Cardiac muscle cell (in vitro differentiated cells and primary cell): ENCODE measurements around the gene GAS2L2. TPM values are rescaled to one million over a fixed set of nuclear protein-coding genes. Genes with fewer than 3 reads are reported as not detected.

Experiments used
- DNase-seq, 2 donors: peaks; one replicate each; pipeline versions ENCODE4 v3.0.0 to v3.0.0-alpha.2; 2010 to 2017; ENCODE audit warnings: low read depth in 1 of 2, low spot score in 1 of 2
- H3K27ac ChIP-seq: fragments of 200-600 bp; sonication (generic); 2 replicates; pipeline ENCODE4 v1.5.1; 2016
- H3K27me3 ChIP-seq: fragments of 200-600 bp; sonication (generic); 2 replicates; pipeline ENCODE4 v1.6.0; 2016; ENCODE audit warnings: control low read depth
- H3K36me3 ChIP-seq: fragments of 200-600 bp; sonication (generic); 2 replicates; pipeline ENCODE4 v1.5.1; 2016; ENCODE audit warnings: control low read depth
- H3K4me1 ChIP-seq: fragments of 200-600 bp; sonication (generic); 2 replicates; pipeline ENCODE4 v1.8.1; 2017; ENCODE audit warnings: low read depth, mild to moderate bottlenecking, mixed run types
- H3K4me3 ChIP-seq: fragments of 200-600 bp; sonication (generic); 2 replicates; pipeline ENCODE4 v1.5.1; 2016; ENCODE audit warnings: mild to moderate bottlenecking
- H3K9me3 ChIP-seq: fragments of 200-600 bp; sonication (generic); 2 replicates; pipeline ENCODE4 v1.5.1; 2017; ENCODE audit warnings: low read depth, mild to moderate bottlenecking, control low read depth
- polyA plus RNA-seq: library from polyadenylated mRNA; unstranded; fragments of >200 nt; fragmentation: Nextera tagmentation; extraction: Ambion mirVana; gene quantifications from 2 replicates; pipeline ENCODE4 v1.2.1, GENCODE V29; 2016
- total RNA-seq: library from RNA; depleted of rRNA; stranded (reverse); fragments of >200 nt; gene quantifications from 2 replicates; pipeline ENCODE4 v1.2.3, GENCODE V29; 2016
- TF ChIP-seq, protein P1 (sequence below): IDR thresholded peaks from 2 replicates; pipeline ENCODE4 v1.5.1; 2012; ENCODE audit warnings: low read depth, mild to moderate bottlenecking, low read length

GAS2L2 gene
- total and polyA plus RNA-seq, 2 experiments from 2014 or later, result 0.11 TPM; not detected in 1

GRCh38 chr17:35740997-35741931, 11.8 kb downstream of the GAS2L2 start:
- Histone ChIP-seq H3K27me3 (no peaks in the 10 kb centered on the region), H3K27ac (no peak overlapping the region), H3K4me1 (no peaks in the 10 kb centered on the region), H3K36me3 (peaks cover 4% of the 10 kb centered on the region), H3K9me3 (no peaks in the 10 kb centered on the region), H3K4me3 (no peak overlapping the region)
- DNase-seq, result peak in 1 of 2 donors; percentile 27
- TF ChIP-seq, protein P1, sequence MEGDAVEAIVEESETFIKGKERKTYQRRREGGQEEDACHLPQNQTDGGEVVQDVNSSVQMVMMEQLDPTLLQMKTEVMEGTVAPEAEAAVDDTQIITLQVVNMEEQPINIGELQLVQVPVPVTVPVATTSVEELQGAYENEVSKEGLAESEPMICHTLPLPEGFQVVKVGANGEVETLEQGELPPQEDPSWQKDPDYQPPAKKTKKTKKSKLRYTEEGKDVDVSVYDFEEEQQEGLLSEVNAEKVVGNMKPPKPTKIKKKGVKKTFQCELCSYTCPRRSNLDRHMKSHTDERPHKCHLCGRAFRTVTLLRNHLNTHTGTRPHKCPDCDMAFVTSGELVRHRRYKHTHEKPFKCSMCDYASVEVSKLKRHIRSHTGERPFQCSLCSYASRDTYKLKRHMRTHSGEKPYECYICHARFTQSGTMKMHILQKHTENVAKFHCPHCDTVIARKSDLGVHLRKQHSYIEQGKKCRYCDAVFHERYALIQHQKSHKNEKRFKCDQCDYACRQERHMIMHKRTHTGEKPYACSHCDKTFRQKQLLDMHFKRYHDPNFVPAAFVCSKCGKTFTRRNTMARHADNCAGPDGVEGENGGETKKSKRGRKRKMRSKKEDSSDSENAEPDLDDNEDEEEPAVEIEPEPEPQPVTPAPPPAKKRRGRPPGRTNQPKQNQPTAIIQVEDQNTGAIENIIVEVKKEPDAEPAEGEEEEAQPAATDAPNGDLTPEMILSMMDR, result no peak

DNA sequence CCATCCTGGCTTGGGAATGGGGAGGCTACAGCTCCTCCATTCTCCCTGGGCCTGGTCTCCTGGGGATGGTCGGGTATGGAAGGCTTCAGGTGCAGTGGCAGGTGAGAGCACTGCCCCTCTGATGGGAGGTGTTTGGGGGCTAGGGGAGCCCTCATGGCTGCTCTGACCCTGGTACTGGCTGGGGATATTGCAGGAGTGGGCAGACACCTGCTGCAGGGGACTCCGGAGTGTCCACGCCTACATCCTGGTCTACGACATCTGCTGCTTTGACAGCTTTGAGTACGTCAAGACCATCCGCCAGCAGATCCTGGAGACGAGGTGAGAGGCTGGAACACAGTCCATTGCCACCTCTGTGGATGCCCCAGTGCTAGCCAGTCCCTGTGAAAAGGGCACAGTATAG, 12.8 kb downstream of the GAS2L2 start:
- Histone ChIP-seq H3K9me3 (no peaks in the 10 kb centered on the region), H3K27me3 (no peaks in the 10 kb centered on the region), H3K4me1 (no peaks in the 10 kb centered on the region), H3K27ac (no peak overlapping the region), H3K4me3 (no peak overlapping the region), H3K36me3 (peaks cover 4% of the 10 kb centered on the region)
- TF ChIP-seq, protein P1, result no peak
- DNase-seq, result no peak

- TF ChIP-seq, protein P1, result no peak
- Histone ChIP-seq H3K9me3 (no peaks in the 10 kb centered on the region), H3K27ac (no peak overlapping the region), H3K4me3 (no peak overlapping the region), H3K27me3 (no peaks in the 10 kb centered on the region), H3K4me1 (no peaks in the 10 kb centered on the region), H3K36me3 (peaks cover 4% of the 10 kb centered on the region)
- no peak for DNase-seq
Measured at GRCh38 chr17:35738519-35739133, 14.4 kb downstream of the GAS2L2 start.

GRCh38 chr17:35736236-35736635, 16.8 kb downstream of the GAS2L2 start:
- no peaks in the 10 kb centered on the region for H3K27me3 ChIP-seq
- peaks cover under 1% of the 10 kb centered on the region for H3K4me1 ChIP-seq
- H3K4me3 ChIP-seq, result no peak overlapping the region
- H3K27ac ChIP-seq, result no peak overlapping the region
- no peak for DNase-seq
- TF ChIP-seq, protein P1, result no peak
- peaks cover 4% of the 10 kb centered on the region for H3K36me3 ChIP-seq
- no peaks in the 10 kb centered on the region for H3K9me3 ChIP-seq

- TF ChIP-seq, protein P1, result no peak
- Histone ChIP-seq H3K36me3 (peaks cover 4% of the 10 kb centered on the region), H3K4me1 (peaks cover 4% of the 10 kb centered on the region), H3K27me3 (no peaks in the 10 kb centered on the region), H3K27ac (no peak overlapping the region), H3K9me3 (no peaks in the 10 kb centered on the region), H3K4me3 (no peak overlapping the region)
- DNase-seq, result no peak
Measured at GRCh38 chr17:35735036-35735805, 17.8 kb downstream of the GAS2L2 start.
